MM.1S (cell line): Measurements from ENCODE around the gene GABRG3.

ENCODE experiments used
- DNase-seq: peaks from one replicate; pipeline ENCODE4 v3.0.0-alpha.2; 2015
- H2AFZ ChIP-seq: fragments of 300-600 bp; sonication (generic); 2 replicates; pipeline ENCODE4 v1.6.0; 2016; ENCODE audit warnings: antibody characterized with exemption, low read length
- H3F3A ChIP-seq: fragments of 300-600 bp; sonication (generic); 2 replicates; pipeline ENCODE4 v1.6.1; 2016; ENCODE audit warnings: mild to moderate bottlenecking, antibody characterized with exemption, low read length, moderate library complexity, mixed read lengths; ENCODE audit not compliant: insufficient read depth
- H3K27ac ChIP-seq: fragments of 300-600 bp; sonication (generic); 2 replicates; pipeline ENCODE4 v1.5.1; 2016; ENCODE audit warnings: mild to moderate bottlenecking, low read length
- H3K27me3 ChIP-seq: fragments of 300-600 bp; sonication (generic); replicated peaks from 2 replicates; pipeline ENCODE4 v1.6.0; 2016; ENCODE audit warnings: low read length; ENCODE audit not compliant: insufficient read depth
- H3K36me3 ChIP-seq: fragments of 300-600 bp; sonication (generic); replicated peaks from 2 replicates; pipeline ENCODE4 v1.6.1; 2016; ENCODE audit warnings: mild to moderate bottlenecking, low read length, mixed read lengths; ENCODE audit not compliant: insufficient read depth
- H3K4me1 ChIP-seq: fragments of 300-600 bp; sonication (generic); 2 replicates; pipeline ENCODE4 v1.6.1; 2016; ENCODE audit warnings: low read length, mixed read lengths
- H3K4me2 ChIP-seq: fragments of 300-600 bp; sonication (generic); 2 replicates; pipeline ENCODE4 v1.6.0; 2016; ENCODE audit warnings: low read depth, low read length
- H3K4me3 ChIP-seq: fragments of 300-600 bp; sonication (generic); 2 replicates; pipeline ENCODE4 v1.5.1; 2016; ENCODE audit warnings: low read length, mixed read lengths
- H3K79me2 ChIP-seq: fragments of 300-600 bp; sonication (generic); 2 replicates; pipeline ENCODE4 v1.6.1; 2016; ENCODE audit warnings: mixed run types, low read length, mixed read lengths
- H3K9ac ChIP-seq: fragments of 300-600 bp; sonication (generic); 2 replicates; pipeline ENCODE4 v1.6.1; 2016; ENCODE audit warnings: low read length, mixed read lengths
- H3K9me2 ChIP-seq: fragments of 300-600 bp; sonication (generic); replicated peaks from 2 replicates; pipeline ENCODE4 v1.6.1; 2016; ENCODE audit warnings: mild to moderate bottlenecking, low read length, mixed read lengths; ENCODE audit not compliant: insufficient read depth
- H3K9me3 ChIP-seq: fragments of 300-600 bp; sonication (generic); replicated peaks from 2 replicates; pipeline ENCODE4 v1.6.1; 2016; ENCODE audit warnings: mild to moderate bottlenecking, low read length, mixed read lengths; ENCODE audit not compliant: insufficient read depth
- H4K20me1 ChIP-seq: fragments of 300-600 bp; sonication (generic); 2 replicates; pipeline ENCODE4 v1.6.1; 2016; ENCODE audit warnings: mild to moderate bottlenecking, low read length, moderate library complexity, mixed read lengths; ENCODE audit not compliant: insufficient read depth
- EZH2 ChIP-seq: fragments of 300-600 bp; sonication (generic); optimal IDR thresholded peaks from 2 replicates; pipeline ENCODE3; 2017; ENCODE audit warnings: low read depth, mild to moderate bottlenecking, antibody characterized with exemption, low read length, mixed read lengths
- EZH2phosphoT487 ChIP-seq: fragments of 300-600 bp; sonication (generic); IDR thresholded peaks from 2 replicates; pipeline ENCODE4 v1.6.1; 2018; ENCODE audit warnings: antibody characterized with exemption, low read length
- TF ChIP-seq, protein P1 (sequence below): fragments of 300-600 bp; sonication (generic); IDR thresholded peaks from 2 replicates; pipeline ENCODE4 v1.5.1; 2016; ENCODE audit warnings: antibody characterized with exemption, low read length, mixed read lengths

Gene GABRG3

DNA sequence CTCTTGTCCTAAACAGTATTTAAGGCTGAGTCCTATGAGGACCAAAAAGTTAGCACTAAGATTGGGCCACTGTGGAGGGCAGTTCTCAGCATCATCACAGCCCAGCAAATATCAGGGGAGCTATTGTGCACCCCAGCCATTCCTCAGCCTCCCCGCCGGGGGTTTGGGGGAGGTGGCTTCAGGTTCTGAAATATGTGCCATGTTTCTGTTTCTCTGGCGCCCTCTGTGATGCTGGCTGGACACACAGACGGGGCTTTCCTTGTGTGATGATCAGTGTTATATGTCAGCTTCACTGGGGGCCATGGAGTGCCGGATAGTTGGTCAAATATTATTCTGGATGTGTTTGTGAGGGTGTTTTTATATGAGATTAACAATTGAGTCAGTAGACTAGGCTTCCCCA lies 106.8 kb downstream of the GABRG3 start:
- Histone ChIP-seq H3K79me2 (no peaks in the 10 kb centered on the region), H3K9me2 (no peaks in the 10 kb centered on the region), H3K9ac (no peak overlapping the region), H4K20me1 (no peaks in the 10 kb centered on the region), H3K36me3 (no peaks in the 10 kb centered on the region), H3K4me2 (no peak overlapping the region), H3K9me3 (no peaks in the 10 kb centered on the region), H3K27ac (no peak overlapping the region), H3K4me1 (no peaks in the 10 kb centered on the region), H3K27me3 (no peaks in the 10 kb centered on the region), H3K4me3 (no peak overlapping the region), H2AFZ (no peak overlapping the region), H3F3A (no peaks in the 10 kb centered on the region)
- TF ChIP-seq EZH2phosphoT487 (no peak), EZH2 (no peak)
- TF ChIP-seq, protein P1, sequence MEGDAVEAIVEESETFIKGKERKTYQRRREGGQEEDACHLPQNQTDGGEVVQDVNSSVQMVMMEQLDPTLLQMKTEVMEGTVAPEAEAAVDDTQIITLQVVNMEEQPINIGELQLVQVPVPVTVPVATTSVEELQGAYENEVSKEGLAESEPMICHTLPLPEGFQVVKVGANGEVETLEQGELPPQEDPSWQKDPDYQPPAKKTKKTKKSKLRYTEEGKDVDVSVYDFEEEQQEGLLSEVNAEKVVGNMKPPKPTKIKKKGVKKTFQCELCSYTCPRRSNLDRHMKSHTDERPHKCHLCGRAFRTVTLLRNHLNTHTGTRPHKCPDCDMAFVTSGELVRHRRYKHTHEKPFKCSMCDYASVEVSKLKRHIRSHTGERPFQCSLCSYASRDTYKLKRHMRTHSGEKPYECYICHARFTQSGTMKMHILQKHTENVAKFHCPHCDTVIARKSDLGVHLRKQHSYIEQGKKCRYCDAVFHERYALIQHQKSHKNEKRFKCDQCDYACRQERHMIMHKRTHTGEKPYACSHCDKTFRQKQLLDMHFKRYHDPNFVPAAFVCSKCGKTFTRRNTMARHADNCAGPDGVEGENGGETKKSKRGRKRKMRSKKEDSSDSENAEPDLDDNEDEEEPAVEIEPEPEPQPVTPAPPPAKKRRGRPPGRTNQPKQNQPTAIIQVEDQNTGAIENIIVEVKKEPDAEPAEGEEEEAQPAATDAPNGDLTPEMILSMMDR: no peak
- DNase-seq: no peak

DNA sequence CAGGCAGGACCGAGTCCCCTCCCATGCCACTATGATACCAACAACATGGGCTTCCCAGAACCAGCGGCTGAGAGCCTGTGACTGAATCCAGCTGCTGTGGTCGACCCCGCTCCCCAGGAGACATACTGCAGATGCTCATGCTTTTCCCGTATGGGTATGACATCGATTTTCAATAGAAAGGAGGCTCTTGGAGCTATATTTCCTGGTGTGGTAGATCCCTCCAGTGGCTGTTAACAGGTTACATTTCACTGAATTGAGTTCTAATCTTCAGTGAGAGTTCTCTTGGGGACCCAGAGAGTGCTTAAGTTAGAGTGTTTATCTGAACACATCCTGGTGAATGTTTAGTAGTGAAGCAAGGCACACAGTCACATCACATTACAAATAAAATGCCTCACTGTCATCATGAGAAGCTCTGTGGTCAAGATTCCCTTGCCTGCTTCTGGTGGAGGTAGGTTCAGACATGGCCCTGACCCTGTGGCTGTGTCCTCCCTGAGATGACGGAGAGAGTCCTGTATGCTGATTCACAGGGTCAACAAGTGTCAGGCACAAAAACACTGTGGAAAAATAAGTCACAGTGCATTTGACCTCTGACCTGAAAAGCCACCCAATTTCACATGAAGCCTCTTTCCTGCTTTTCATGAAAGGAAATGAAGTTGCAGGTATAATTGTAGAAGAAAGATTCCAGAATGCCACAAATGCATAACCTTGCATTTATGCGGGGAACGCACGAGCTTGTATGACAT lies 110.9 kb downstream of the GABRG3 start:
- no peaks in the 10 kb centered on the region for H3K36me3 ChIP-seq
- no peaks in the 10 kb centered on the region for H3K9me3 ChIP-seq
- no peak overlapping the region for H3K9ac ChIP-seq
- no peaks in the 10 kb centered on the region for H4K20me1 ChIP-seq
- no peaks in the 10 kb centered on the region for H3K4me1 ChIP-seq
- no peaks in the 10 kb centered on the region for H3F3A ChIP-seq
- no peak overlapping the region for H3K4me3 ChIP-seq
- no peak overlapping the region for H2AFZ ChIP-seq
- TF ChIP-seq, protein P1: no peak
- TF ChIP-seq EZH2phosphoT487: no peak
- H3K4me2 ChIP-seq: no peak overlapping the region
- H3K27me3 ChIP-seq: no peaks in the 10 kb centered on the region
- H3K27ac ChIP-seq: no peak overlapping the region
- H3K79me2 ChIP-seq: no peaks in the 10 kb centered on the region
- H3K9me2 ChIP-seq: no peaks in the 10 kb centered on the region
- no peak for DNase-seq

DNA sequence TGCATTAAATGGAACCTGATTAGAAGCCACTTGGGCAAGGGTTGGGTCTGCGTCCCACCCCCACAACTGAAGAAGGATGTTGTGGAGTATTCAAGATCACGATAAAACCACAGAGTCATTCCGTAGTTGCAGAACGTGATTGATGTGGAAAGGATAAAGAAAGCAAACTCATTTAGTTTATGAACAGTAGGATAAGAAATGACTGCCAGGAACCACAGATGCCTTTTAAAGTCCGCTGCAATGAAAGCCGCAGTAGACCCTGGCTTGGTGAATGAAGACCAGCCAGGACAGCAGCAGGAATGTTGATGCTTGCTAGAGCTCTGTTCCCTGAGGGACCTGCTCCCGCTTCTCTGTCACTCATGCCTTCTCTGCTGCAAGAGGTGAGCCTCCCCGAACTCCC lies 111.5 kb downstream of the GABRG3 start:
- H3K9me3 ChIP-seq: no peaks in the 10 kb centered on the region
- H3K79me2 ChIP-seq: no peaks in the 10 kb centered on the region
- DNase-seq: no peak
- H2AFZ ChIP-seq: no peak overlapping the region
- H3K9me2 ChIP-seq: no peaks in the 10 kb centered on the region
- H3K4me1 ChIP-seq: no peaks in the 10 kb centered on the region
- TF ChIP-seq, protein P1: no peak
- TF ChIP-seq EZH2phosphoT487: no peak
- TF ChIP-seq EZH2: no peak
- H3K27me3 ChIP-seq: no peaks in the 10 kb centered on the region
- H3K9ac ChIP-seq: no peak overlapping the region
- no peak overlapping the region for H3K4me2 ChIP-seq
- H3K36me3 ChIP-seq: no peaks in the 10 kb centered on the region
- no peaks in the 10 kb centered on the region for H4K20me1 ChIP-seq
- no peaks in the 10 kb centered on the region for H3F3A ChIP-seq
- no peak overlapping the region for H3K4me3 ChIP-seq
- H3K27ac ChIP-seq: no peak overlapping the region
